ENCODE measurements around the gene MINK1.
"Not testable (repeated sequence)": the region's sequence is repeated elsewhere in the genome, so short reads cannot be mapped to it uniquely, and the experiment has no call there.

MINK1 gene

GRCh38 chr17:4850246-4850645, 17.1 kb downstream of the MINK1 start:
- no peak for DNase-seq

GRCh38 chr17:4851084-4851483, 17.9 kb downstream of the MINK1 start:
- DNase-seq: no peak

- DNase-seq: no peak
Observed at GRCh38 chr17:4852567-4853207, 19.5 kb downstream of the MINK1 start.

- no peak for DNase-seq
Observed at GRCh38 chr17:4853208-4853671, 20.1 kb downstream of the MINK1 start.

DNA sequence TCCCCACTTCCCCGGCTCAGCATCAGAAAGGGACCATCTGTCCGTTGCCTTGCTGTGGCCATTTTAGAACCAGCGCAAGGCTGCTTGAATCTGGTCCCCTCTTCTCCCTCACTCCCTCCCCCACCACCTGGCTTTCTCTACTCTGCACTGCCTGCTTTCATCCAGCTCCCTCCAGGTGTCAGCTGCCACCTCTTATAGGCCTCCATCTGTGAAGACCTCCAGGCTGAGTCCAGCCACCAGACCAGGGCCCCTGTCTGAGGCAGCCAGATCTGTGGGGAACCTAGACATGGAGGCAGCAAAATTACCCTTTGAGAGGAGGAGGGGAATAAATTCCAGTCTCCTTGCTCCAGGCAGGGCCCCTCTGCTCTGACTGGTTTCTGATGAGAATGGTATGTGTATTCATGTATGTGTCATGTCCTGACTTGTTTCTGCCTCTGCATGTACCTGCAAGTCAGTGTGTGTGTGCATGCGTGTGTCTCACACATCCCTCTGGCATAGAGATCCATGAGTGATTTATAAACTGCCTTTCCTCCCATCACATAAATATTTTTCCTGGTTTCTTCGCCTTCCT, 21.1 kb downstream of the MINK1 start:
- no peak for DNase-seq

GRCh38 chr17:4856271-4856936, 23.3 kb downstream of the MINK1 start:
- DNase-seq: no peak

DNA sequence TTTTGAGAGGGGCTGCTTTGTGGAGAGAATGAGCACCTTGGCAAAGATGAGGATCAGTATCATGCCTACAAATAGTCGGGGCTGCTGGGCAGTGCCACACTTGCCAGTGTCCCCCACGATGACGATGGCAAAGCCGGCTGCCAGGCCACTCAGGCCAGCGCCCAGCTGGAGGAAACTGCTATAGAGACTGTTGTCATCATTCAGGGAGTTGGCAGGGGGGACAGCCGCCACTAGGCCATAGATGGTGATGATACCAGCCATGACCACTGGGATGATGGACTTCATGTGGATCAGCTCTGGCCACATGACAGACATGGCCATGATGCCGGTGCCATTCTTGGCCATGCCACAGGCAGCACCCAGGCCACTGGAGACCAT, 23.8 kb downstream of the MINK1 start:
- no peak for DNase-seq

- DNase-seq: not testable (repeated sequence)
Observed at GRCh38 chr17:4857347-4857746, 24.2 kb downstream of the MINK1 start.

DNA sequence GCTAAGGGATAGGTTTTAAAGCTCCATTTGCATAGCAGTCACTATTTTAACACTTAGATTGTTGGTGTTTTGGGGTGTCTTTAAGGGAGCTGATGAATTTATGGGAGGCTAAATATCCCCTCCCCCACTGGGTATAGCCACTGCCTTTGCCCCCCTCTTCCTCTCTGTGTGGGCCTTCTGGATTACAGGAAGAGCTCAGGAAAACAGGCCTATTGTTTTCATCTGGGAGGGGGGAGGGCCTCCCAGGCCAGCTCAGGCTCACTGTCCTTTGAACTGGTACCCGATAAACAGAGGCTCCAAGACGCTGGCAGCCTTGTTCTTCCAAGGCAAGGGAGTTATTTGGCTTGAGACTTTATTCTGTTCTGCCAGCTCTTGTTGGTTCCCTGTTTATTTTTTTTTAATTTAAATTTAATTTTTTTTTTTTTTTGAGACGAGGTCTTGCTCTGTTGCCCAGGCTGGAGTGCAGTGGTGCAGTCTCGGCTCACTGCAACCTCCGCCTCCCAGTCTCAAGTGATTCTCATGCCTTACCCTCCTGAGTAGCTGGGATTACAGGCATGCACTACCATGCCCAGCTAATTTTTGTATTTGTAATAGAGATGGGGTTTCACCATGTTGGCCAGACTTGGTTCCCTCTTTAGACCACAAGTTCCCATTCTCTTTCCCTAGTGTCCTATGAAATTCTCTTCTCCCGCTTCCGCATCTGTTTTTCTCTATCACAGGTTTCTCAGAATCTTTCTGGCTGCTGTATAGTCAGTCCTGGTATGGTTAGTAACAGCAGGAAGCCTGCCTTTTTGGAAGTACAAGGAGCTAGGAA, 25.1 kb downstream of the MINK1 start:
- DNase-seq: no peak

- DNase-seq: peak; percentile 33
Observed at GRCh38 chr17:4858882-4859260, 25.7 kb downstream of the MINK1 start.

- DNase-seq: no peak
Observed at GRCh38 chr17:4859816-4860625, 26.9 kb downstream of the MINK1 start.

GRCh38 chr17:4860651-4861050, 27.5 kb downstream of the MINK1 start:
- DNase-seq: no peak

- DNase-seq: no peak
Observed at GRCh38 chr17:4861052-4861451, 27.9 kb downstream of the MINK1 start.

DNA sequence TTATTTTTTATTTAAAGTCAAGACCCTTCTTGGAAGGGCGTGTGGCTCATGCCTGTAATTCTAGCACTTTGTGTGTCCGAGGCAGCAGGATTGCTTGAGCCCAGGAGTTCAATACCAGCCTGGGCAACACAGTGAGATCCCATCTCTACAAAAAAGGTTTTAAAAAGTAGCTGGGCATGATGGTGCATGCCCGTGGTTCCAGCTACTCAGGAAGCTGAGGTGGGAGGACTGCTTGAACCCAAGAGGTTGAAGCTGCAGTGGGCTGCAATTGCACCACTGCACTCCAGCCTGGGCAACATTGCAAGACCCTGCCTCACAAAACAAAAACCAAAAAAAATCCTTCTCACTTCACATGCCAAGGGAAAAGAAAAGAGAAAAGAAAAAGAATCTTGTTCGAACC, 29.6 kb downstream of the MINK1 start:
- no peak for DNase-seq

- DNase-seq: no peak
Observed at GRCh38 chr17:4863321-4863720, 30.2 kb downstream of the MINK1 start.

GRCh38 chr17:4867535-4867934, 34.4 kb downstream of the MINK1 start:
- not testable (repeated sequence) for DNase-seq

- not testable (repeated sequence) for DNase-seq
Observed at GRCh38 chr17:4869058-4869998, 36.2 kb downstream of the MINK1 start.

- DNase-seq: no peak
Observed at GRCh38 chr17:4870855-4871254, 37.7 kb downstream of the MINK1 start.

DNA sequence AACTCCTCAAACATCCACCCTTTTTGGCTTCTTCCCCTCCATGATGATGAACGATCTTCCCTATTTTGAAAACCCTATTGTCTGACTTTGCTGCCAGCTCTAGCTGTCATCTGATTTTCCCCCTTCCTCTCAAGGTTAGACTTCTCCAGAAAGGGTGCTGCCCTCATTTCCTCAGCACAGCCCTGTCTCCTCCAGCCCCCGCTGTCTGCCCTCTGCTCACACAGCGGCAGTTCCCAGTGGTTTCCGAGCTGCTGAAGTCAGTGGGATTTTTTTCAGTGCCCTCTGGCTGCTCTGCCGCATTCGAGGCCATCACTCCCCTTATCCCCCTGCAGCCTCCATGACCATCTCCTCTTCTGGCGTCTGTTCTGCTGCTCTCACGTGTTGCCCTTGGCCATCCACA, 39.6 kb downstream of the MINK1 start:
- DNase-seq: no peak

DNA sequence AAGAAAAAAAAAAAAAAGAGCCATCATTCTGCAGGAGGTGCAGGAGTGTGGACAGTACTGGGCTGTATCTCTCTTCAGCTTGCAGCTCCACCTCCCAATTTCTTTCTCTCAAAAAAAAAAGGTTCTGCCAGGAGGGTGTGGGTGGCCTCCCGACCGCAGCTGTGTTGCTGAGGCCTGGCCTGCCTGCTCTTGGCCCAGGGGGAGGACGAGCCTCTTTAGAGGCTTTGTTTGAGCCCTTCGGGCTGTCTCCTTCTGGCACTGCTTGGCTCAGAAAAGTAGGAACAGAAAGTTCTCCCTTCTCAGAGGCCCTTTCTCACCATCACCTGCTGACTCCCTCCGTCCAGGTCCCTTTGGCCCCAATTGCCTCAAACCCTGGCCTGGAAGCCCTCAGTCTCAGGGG, 43.9 kb downstream of the MINK1 start:
- no peak for DNase-seq

GRCh38 chr17:4879601-4880000, 46.5 kb downstream of the MINK1 start:
- DNase-seq: no peak

DNA sequence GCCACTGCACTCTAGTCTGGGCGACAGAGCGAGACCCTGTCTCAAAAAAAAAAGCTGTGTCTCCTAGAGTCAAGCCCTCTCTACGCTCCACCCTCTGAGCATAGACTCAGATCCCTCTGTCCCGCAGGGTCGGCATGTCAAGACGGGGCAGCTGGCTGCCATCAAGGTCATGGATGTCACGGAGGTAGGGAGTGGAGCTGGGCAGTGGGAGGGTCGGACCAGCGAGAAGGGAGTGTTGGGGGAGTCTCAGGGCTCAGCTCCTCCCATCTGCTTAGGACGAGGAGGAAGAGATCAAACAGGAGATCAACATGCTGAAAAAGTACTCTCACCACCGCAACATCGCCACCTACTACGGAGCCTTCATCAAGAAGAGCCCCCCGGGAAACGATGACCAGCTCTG, 47.7 kb downstream of the MINK1 start:
- no peak for DNase-seq
